Hepatocyte (in vitro differentiated cells): ENCODE results near the gene SLC35E3.

Experiments used
- EZH2 ChIP-seq: fragments of 200-600 bp; sonication (generic); IDR thresholded peaks from 2 replicates; pipeline ENCODE4 v1.6.1; 2016; ENCODE audit warnings: antibody characterized with exemption, mild to moderate bottlenecking, borderline replicate concordance
- EZH2phosphoT487 ChIP-seq: fragments of 200-600 bp; sonication (generic); IDR thresholded peaks from one replicate; pipeline ENCODE4 v1.6.1; 2018; ENCODE audit warnings: antibody characterized with exemption, mild to moderate bottlenecking, low read depth, moderate library complexity; ENCODE audit not compliant: unreplicated experiment, severe bottlenecking
- TF ChIP-seq, protein P1 (sequence below): fragments of 200-600 bp; sonication (generic); IDR thresholded peaks from 2 replicates; pipeline ENCODE4 v1.5.1; 2016; ENCODE audit warnings: antibody characterized with exemption, mild to moderate bottlenecking; ENCODE audit not compliant: poor library complexity

GRCh38 chr12:68793975-68794652, 48.1 kb downstream of the SLC35E3 start:
- no peak for TF ChIP-seq EZH2
- TF ChIP-seq, protein P1, sequence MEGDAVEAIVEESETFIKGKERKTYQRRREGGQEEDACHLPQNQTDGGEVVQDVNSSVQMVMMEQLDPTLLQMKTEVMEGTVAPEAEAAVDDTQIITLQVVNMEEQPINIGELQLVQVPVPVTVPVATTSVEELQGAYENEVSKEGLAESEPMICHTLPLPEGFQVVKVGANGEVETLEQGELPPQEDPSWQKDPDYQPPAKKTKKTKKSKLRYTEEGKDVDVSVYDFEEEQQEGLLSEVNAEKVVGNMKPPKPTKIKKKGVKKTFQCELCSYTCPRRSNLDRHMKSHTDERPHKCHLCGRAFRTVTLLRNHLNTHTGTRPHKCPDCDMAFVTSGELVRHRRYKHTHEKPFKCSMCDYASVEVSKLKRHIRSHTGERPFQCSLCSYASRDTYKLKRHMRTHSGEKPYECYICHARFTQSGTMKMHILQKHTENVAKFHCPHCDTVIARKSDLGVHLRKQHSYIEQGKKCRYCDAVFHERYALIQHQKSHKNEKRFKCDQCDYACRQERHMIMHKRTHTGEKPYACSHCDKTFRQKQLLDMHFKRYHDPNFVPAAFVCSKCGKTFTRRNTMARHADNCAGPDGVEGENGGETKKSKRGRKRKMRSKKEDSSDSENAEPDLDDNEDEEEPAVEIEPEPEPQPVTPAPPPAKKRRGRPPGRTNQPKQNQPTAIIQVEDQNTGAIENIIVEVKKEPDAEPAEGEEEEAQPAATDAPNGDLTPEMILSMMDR: no peak
- TF ChIP-seq EZH2phosphoT487: no peak
